Measurements from ENCODE around the gene RNF217. TPM values are rescaled to one million over a fixed set of nuclear protein-coding genes. Genes with fewer than 3 reads are reported as not detected.
"Not testable (repeated sequence)": the region's sequence is repeated elsewhere in the genome, so short reads cannot be mapped to it uniquely, and the experiment has no call there.

The RNF217 gene
- total RNA-seq: 49.8 to 54.9 TPM (median 51.1 TPM) in 3 replicates

GRCh38 chr6:124961777-124962638 is at the start of gene RNF217:
TSS of gene RNF217 (plus strand) at chr6:124962437. CDS start at chr6:124962545, 108 bp downstream.
- Mint-ChIP-seq H3K4me3 (peak within 1 kb of the TSS; percentile 94), H3K27ac (peak within 1 kb of the TSS; percentile 98), H3K4me1 (peaks cover 39% of the 10 kb centered on the region), H3K27me3 (ENCODE audit: low read depth) (no peaks in the 10 kb centered on the region), H3K9me3 (peaks cover 8% of the 10 kb centered on the region), H3K36me3 (peaks cover 2% of the 10 kb centered on the region)
- peak in 1 of 2 experiments; percentile 32 for DNase-seq (ENCODE audit: low spot score in 2 of 2, unreplicated experiment in 2 of 2)
- TF ChIP-seq CTCF (IDR thresholded peaks at IDR 0.05; ENCODE audit: unreplicated experiment): no peak

GRCh38 chr6:124913056-124913455 is 49.2 kb upstream of the RNF217 start:
- peaks cover 10% of the 10 kb centered on the region for H3K36me3 Mint-ChIP-seq
- H3K27me3 Mint-ChIP-seq (ENCODE audit: low read depth): no peaks in the 10 kb centered on the region
- no peak for DNase-seq (ENCODE audit: low spot score in 2 of 2, unreplicated experiment in 2 of 2)
- no peak overlapping the region for H3K27ac Mint-ChIP-seq
- H3K4me1 Mint-ChIP-seq: no peaks in the 10 kb centered on the region
- H3K9me3 Mint-ChIP-seq: peaks cover 25% of the 10 kb centered on the region
- no peak overlapping the region for H3K4me3 Mint-ChIP-seq
- TF ChIP-seq CTCF (IDR thresholded peaks at IDR 0.05; ENCODE audit: unreplicated experiment): no peak

GRCh38 chr6:124917769-124918168 is 44.5 kb upstream of the RNF217 start:
- Mint-ChIP-seq H3K9me3 (peaks cover 61% of the 10 kb centered on the region), H3K36me3 (peaks cover 29% of the 10 kb centered on the region), H3K27ac (no peak overlapping the region), H3K27me3 (ENCODE audit: low read depth) (no peaks in the 10 kb centered on the region), H3K4me3 (no peak overlapping the region), H3K4me1 (no peaks in the 10 kb centered on the region)
- DNase-seq (ENCODE audit: low spot score in 2 of 2, unreplicated experiment in 2 of 2): no peak
- no peak for TF ChIP-seq CTCF (IDR thresholded peaks at IDR 0.05; ENCODE audit: unreplicated experiment)

GRCh38 chr6:124919703-124920102 is 42.5 kb upstream of the RNF217 start:
- not testable (repeated sequence) for H3K27ac Mint-ChIP-seq; DNase-seq (ENCODE audit: low spot score in 2 of 2, unreplicated experiment in 2 of 2); H3K4me1 Mint-ChIP-seq; H3K4me3 Mint-ChIP-seq; H3K27me3 Mint-ChIP-seq (ENCODE audit: low read depth)
- Mint-ChIP-seq H3K9me3 (peaks cover 58% of the 10 kb centered on the region), H3K36me3 (peaks cover 27% of the 10 kb centered on the region)

- H3K27me3 Mint-ChIP-seq (ENCODE audit: low read depth): no peaks in the 10 kb centered on the region
- no peak for TF ChIP-seq CTCF (IDR thresholded peaks at IDR 0.05; ENCODE audit: unreplicated experiment)
- H3K9me3 Mint-ChIP-seq: peaks cover 30% of the 10 kb centered on the region
- H3K27ac Mint-ChIP-seq: no peak overlapping the region
- DNase-seq (ENCODE audit: low spot score in 2 of 2, unreplicated experiment in 2 of 2): no peak
- H3K4me3 Mint-ChIP-seq: no peak overlapping the region
- H3K4me1 Mint-ChIP-seq: no peaks in the 10 kb centered on the region
- peaks cover 25% of the 10 kb centered on the region for H3K36me3 Mint-ChIP-seq
Observed at GRCh38 chr6:124924333-124924759, 37.9 kb upstream of the RNF217 start.

- Mint-ChIP-seq H3K4me1 (no peaks in the 10 kb centered on the region), H3K9me3 (peaks cover 13% of the 10 kb centered on the region), H3K27ac (no peak overlapping the region), H3K36me3 (peaks cover 16% of the 10 kb centered on the region), H3K27me3 (ENCODE audit: low read depth) (no peaks in the 10 kb centered on the region), H3K4me3 (no peak overlapping the region)
- DNase-seq (ENCODE audit: low spot score in 2 of 2, unreplicated experiment in 2 of 2): no peak
- TF ChIP-seq CTCF (IDR thresholded peaks at IDR 0.05; ENCODE audit: unreplicated experiment): no peak
Observed at GRCh38 chr6:124926435-124926834, 35.8 kb upstream of the RNF217 start.

Measured in mesothelial cell of epicardium (in vitro differentiated cells).